HG03060 (cell line): ENCODE data around the gene CFAP46.
"Not testable (repeated sequence)": the region's sequence is repeated elsewhere in the genome, so short reads cannot be mapped to it uniquely, and the experiment has no call there.

Experiments used
- ATAC-seq: cut with Tn5 transposase; IDR thresholded peaks from one replicate; pipeline ENCODE4 v1.9.1; 2021; ENCODE audit warnings: low read depth, moderate number of reproducible peaks; ENCODE audit not compliant: unreplicated experiment

Gene CFAP46

DNA sequence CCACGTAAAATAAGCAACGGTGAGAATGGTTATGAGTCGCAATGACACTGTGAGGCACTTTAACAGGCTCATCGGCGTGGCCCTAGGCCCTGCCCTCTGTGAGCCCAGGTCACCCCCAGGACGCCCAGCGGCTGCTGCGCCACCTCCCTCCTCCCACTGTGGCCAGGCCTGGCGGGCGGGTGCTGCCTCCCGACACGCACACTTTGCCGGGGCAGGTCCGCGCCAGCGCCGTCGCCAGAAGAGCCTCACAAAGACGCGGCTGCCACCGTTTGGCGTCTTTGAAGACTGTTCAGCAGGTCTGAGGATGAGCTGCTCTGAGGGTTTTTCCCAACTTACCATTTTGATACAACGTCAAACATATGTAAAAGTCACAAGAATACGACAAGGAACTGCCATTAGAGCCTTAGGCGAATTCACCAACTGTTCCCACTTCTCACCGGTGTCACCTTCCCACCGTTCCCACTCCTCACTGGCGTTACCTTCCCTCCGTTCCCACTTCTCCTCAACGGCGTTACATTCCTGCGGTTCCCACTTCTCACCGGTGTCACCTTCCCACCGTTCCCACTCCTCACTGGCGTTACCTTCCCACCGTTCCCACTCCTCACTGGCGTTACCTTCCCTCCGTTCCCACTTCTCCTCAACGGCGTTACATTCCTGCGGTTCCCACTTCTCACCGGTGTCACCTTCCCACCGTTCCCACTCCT is 22.5 kb upstream of the CFAP46 start:
- not testable (repeated sequence) for ATAC-seq

- no peak for ATAC-seq
These were observed 21.9 kb upstream of the CFAP46 start for GRCh38 chr10:132964231-132964630.

DNA sequence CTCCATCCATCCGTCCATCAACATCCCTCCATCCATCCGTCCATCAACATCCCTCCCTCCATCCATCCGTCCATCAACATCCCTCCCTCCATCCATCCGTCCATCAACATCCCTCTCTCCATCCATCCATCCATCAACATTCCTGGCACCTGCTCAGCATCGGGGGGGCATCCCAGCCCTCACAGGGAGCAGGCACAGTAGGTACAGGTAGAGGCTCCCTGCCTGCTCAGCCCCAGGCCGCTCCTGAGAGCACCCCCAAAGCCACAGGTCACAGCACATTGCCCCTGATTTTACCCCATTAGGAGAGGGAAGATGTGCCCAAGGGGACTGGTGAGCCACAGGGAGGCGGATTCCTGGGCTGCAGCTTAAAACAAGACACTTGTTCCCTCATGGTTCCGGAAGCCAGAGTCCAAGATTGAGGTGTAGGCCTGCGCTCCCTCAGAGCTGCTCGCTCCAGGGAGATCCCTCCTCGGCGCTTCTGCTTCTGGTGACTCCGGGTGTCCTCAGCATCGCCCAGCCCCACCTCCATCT is 21.1 kb upstream of the CFAP46 start:
- ATAC-seq = no peak

DNA sequence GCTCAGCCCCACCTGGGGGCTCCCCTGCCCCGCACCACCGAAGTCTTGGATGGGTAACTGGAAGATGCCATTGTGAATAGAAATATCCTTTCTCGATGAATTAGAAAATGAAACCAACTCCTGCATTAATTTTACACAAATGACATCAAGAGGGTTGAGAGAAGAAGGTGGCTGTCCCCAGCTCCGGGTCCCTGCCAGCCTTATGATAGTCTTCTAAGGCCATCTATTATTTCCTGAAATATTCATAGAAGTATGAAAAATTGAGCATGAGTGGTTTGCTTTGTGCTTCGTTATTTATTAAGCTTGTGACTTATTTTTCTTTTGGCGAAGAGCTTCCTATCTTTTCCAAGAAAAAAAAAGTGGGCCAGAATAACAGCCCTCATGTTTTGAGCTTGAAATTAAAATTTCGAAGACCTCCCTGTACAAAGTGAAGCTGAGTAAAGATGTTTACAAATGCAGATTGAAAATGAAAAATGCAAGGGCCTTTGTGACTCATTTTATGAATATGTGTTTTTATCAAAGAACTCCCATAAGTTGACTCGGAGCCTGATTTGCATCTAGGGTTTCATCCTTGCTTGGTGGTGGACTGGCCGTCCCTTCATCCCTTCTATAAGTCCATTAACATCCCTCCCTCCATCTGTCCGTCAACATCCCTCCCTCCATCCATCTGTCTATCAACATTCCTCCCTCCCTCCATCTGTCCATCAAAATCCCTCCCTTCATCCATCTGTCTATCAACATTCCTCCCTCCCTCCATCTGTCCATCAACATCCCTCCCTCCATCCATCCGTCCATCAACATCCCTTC is 20.5 kb upstream of the CFAP46 start:
- no peak for ATAC-seq

DNA sequence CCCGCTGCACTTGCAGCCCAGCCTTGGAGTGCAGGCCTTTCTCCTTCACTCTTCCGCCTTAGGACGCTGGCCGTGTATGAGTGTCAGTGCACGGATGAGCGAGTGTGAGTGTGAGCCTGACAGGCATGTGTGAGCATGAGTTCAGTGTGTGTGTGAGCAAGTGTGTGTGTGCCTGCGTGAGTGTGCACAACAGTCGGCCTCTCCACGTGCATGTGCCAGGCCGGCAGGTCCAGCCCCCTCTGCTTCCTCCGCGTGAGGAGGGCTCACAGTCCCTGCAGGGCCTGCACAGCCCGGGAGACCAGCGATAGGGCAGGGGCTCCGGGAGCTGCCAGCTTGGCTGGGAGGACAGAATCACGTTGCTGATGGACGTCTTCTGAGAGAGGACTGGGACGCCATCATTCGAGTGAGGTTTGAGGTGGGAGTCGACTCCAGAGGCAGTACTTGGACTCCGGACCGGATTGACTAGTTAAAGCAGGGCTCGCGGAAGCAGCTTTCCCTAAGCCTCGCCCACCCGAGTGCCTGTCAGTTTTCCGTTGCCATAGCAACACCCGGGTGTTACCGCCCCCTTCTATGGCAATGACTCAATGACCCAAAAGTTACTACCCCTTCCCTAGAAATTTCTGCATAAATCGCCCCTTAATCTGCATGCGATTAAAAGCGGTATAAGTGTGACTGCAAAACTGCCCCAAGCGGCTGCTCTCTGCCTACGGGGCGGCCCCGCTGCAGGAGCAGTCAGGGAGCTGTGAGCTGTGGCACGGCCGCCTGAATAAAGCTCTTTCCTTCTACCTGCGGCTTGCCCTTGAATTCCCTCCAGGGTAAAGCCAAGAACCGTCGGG is 19.6 kb upstream of the CFAP46 start:
- ATAC-seq = peak; percentile 67

DNA sequence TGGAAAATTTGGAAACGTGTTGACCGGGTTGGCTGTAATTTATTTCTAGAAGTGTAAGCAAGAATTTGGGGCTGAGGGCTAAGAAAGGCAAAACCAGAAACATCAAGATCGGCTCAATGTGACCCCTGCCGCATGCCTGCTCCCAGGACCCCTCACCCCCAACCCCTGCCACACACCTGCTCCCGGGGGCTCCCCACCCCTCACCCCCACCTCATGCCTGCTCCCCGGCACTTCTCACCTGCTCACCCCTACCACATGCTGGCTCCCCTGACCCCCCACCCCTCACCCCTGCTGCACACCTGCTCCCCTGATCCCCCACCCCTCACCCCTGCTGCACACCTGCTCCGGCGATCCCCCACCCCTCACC is 19.0 kb upstream of the CFAP46 start:
- ATAC-seq = no peak

DNA sequence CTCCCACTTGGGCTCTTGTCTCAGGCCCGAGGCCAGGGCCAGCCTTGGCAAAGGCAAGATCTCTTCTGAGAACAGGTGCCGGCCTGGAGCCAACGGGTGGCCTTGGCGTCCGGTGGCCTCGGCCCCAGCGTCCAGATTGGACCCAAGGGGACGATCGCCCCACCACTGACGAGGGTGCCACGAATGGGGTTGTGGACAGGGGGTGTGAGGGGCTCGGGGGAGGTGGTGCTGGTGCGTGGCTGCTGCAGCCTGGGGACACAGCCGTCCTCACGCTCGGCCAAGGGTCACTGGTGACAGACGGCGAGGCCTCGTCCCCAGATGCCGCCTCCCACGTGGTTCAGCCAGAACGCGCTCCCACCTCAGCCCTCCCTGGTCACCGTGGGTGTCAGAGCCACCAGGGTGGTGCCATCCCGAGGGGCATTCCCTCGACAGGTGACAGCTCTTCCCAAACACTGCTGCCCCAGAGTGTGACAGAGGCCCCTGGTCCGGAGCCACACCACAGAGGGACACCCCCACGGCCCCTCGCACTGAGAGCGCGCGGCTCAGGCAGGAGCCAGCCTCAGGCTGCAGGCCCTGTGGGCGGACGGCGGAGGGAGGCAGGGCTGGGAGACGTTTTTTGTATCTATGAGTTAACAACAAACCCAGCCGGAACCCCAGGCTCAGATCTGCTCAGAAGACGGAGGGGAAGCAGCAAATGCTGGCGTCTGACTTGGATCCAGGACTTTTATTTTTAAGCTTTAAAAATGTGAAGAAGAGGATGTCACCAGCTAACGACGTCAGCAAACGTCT is 18.5 kb upstream of the CFAP46 start:
- no peak for ATAC-seq

DNA sequence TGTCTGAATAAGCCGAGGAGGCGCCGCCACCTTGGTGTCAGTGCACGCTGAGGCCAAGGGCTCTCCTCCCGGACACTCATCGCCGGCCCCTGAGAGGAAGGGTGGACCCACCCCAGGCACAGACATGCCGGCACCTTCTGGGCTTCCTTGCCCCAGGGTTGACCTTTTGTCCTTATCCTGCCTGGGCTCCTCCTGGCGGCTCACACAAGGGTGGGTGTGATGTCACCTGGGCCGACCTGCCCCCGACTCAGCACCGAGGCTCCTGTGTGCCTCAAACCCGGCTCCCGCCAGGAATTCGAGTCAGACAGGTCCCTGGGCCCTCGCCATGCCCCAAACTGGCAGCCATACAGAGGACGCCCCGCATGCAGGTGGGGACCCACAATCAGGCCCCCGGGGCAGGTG is 17.7 kb upstream of the CFAP46 start:
- ATAC-seq = no peak

DNA sequence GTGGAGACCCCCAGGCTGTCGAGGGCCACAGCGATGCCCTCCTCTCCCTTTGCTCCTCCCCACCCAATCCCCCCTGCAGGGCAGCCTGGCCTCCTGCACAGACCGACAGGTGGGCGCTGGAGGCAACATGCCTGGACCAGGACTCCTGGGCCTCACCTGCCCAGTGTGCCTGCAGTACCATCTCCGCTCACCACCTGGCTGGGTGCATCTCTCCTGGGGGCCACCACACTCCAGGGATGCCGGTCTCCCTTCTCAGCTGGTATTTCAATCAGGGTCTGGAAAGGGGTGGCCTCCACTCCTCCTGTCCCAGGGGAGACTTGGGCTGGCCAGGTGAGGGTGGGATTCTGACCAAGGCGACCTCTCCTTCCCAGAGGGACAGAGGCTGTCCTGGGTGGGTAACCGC is 17.2 kb upstream of the CFAP46 start:
- ATAC-seq = no peak

- no peak for ATAC-seq
These were observed 16.7 kb upstream of the CFAP46 start for GRCh38 chr10:132958883-132959558.

GRCh38 chr10:132957981-132958882 is 15.9 kb upstream of the CFAP46 start:
- ATAC-seq = no peak

- no peak for ATAC-seq
These were observed 14.8 kb upstream of the CFAP46 start for GRCh38 chr10:132957131-132957530.

- ATAC-seq = not testable (repeated sequence)
These were observed 13.9 kb upstream of the CFAP46 start for GRCh38 chr10:132956259-132956658.

DNA sequence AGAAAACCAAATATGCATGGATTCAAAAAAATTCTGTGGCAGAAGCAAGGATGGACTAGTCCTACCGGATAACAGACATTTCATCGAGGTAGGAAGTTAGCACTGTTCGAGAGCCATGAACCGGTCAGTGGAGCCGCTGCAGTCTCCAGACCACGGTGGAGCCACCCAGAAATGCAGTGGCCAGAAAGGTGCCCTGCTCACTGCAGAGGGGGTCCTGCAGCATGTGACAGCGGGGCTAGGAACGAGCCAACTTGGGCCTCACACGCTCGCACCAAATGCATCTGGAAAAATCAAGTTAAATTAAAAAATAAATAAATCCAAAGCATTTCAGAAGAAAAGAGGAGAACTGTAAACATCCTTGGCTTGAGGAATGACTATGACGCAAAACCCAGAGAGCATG is 13.1 kb upstream of the CFAP46 start:
- no peak for ATAC-seq

- ATAC-seq = no peak
These were observed 11.1 kb upstream of the CFAP46 start for GRCh38 chr10:132953428-132953827.

- ATAC-seq = no peak
These were observed 9.6 kb upstream of the CFAP46 start for GRCh38 chr10:132951926-132952325.

DNA sequence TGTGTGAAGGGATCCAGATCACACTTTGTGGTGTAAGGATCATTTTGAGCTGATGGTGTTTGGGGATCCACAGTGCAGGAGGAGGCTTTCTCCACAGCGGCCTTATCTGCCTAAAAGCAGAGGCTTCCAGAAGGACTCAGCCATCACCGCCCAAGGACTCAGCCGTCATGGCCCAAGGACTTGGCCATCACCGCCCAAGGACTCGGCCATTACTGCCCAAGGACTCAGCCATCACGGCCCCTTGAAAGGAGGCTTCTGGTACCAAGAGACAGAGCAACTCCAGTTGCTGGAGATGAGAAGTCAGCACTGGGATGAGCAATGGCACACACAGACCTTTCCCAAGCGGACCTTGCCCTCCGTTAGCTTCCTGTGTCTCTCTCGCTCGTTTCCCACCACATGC is 6.0 kb upstream of the CFAP46 start:
- no peak for ATAC-seq

DNA sequence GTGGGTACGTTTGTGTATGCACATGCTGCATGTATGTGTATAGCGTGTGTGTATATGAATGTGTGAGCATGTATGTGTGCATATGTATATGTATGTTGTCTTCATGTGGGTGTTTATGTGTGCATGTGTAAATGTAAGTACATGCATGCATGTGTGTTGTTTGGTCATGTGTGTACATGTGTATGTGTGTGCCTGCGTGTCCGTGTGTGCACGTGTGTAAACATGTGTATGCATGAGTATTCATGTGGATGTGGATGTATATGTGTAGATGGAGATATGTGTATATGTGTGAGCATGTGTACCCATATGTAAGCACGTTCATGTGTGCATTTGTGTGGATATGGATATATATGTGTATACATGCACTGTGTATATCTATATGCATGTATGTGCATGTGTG is 5.5 kb upstream of the CFAP46 start:
- no peak for ATAC-seq
